HUES48 (cell line): ENCODE data around the gene TMPRSS11F.

ENCODE experiments used
- H3K27ac ChIP-seq: one replicate; pipeline ENCODE4 v1.7.0; 2013; ENCODE audit warnings: low read depth, low read length, inconsistent platforms
- H3K27me3 ChIP-seq: 2 replicates; pipeline ENCODE4 v1.6.1; 2013; ENCODE audit warnings: mild to moderate bottlenecking, low read length; ENCODE audit not compliant: control insufficient read depth, insufficient read depth
- H3K36me3 ChIP-seq: 2 replicates; pipeline ENCODE4 v1.6.1; 2013; ENCODE audit warnings: low read length; ENCODE audit not compliant: control insufficient read depth, insufficient read depth
- H3K4me1 ChIP-seq: 2 replicates; pipeline ENCODE4 v1.6.1; 2013; ENCODE audit warnings: mild to moderate bottlenecking, low read length; ENCODE audit not compliant: control insufficient read depth, insufficient read depth
- H3K4me3 ChIP-seq: 2 replicates; pipeline ENCODE4 v1.5.1; 2013; ENCODE audit warnings: mild to moderate bottlenecking, low read depth, low read length
- H3K9ac ChIP-seq: 2 replicates; pipeline ENCODE4 v1.6.1; 2013; ENCODE audit warnings: mild to moderate bottlenecking, low read depth, low read length, moderate library complexity
- H3K9me3 ChIP-seq: 2 replicates; pipeline ENCODE4 v1.6.1; 2013; ENCODE audit warnings: low read length; ENCODE audit not compliant: control insufficient read depth, insufficient read depth

TMPRSS11F gene

GRCh38 chr4:68148800-68149685 is 19.4 kb upstream of the TMPRSS11F start:
- Histone ChIP-seq H3K27ac (no peak overlapping the region), H3K9ac (no peak overlapping the region), H3K9me3 (peaks cover 5% of the 10 kb centered on the region; the same call in 1 of the 2 replicates), H3K27me3 (no peaks in the 10 kb centered on the region), H3K4me3 (no peak overlapping the region), H3K4me1 (no peaks in the 10 kb centered on the region; the same call in 1 of the 2 replicates), H3K36me3 (no peaks in the 10 kb centered on the region)

GRCh38 chr4:68147079-68147478 is 17.4 kb upstream of the TMPRSS11F start:
- Histone ChIP-seq H3K9me3 (peaks cover 5% of the 10 kb centered on the region; the same call in 1 of the 2 replicates), H3K27me3 (no peaks in the 10 kb centered on the region), H3K9ac (no peak overlapping the region), H3K4me1 (no peaks in the 10 kb centered on the region; the same call in 1 of the 2 replicates), H3K27ac (no peak overlapping the region), H3K36me3 (no peaks in the 10 kb centered on the region), H3K4me3 (no peak overlapping the region)

GRCh38 chr4:68145261-68145660 is 15.6 kb upstream of the TMPRSS11F start:
- Histone ChIP-seq H3K9ac (no peak overlapping the region), H3K36me3 (no peaks in the 10 kb centered on the region), H3K27ac (no peak overlapping the region), H3K4me3 (no peak overlapping the region), H3K27me3 (no peaks in the 10 kb centered on the region), H3K4me1 (no peaks in the 10 kb centered on the region), H3K9me3 (peaks cover 5% of the 10 kb centered on the region; the same call in 1 of the 2 replicates)

- no peaks in the 10 kb centered on the region for H3K9me3 ChIP-seq
- no peak overlapping the region for H3K27ac ChIP-seq
- H3K36me3 ChIP-seq = no peaks in the 10 kb centered on the region
- H3K9ac ChIP-seq = no peak overlapping the region
- no peaks in the 10 kb centered on the region for H3K27me3 ChIP-seq
- no peaks in the 10 kb centered on the region for H3K4me1 ChIP-seq
- no peak overlapping the region for H3K4me3 ChIP-seq
Measured at GRCh38 chr4:68141852-68142251, 12.2 kb upstream of the TMPRSS11F start.

- Histone ChIP-seq H3K4me3 (no peak overlapping the region), H3K9ac (no peak overlapping the region), H3K27me3 (no peaks in the 10 kb centered on the region), H3K27ac (no peak overlapping the region), H3K36me3 (no peaks in the 10 kb centered on the region), H3K9me3 (no peaks in the 10 kb centered on the region), H3K4me1 (peaks cover 5% of the 10 kb centered on the region; the same call in 1 of the 2 replicates)
Measured at GRCh38 chr4:68132342-68132741, 2.7 kb upstream of the TMPRSS11F start.

- Histone ChIP-seq H3K4me3 (no peak overlapping the region), H3K27ac (no peak overlapping the region), H3K27me3 (no peaks in the 10 kb centered on the region), H3K4me1 (peaks cover 24% of the 10 kb centered on the region), H3K36me3 (no peaks in the 10 kb centered on the region), H3K9ac (no peak overlapping the region), H3K9me3 (no peaks in the 10 kb centered on the region)
Measured at GRCh38 chr4:68124262-68124661, 5.4 kb downstream of the TMPRSS11F start.

GRCh38 chr4:68123525-68123924 is 6.1 kb downstream of the TMPRSS11F start:
- Histone ChIP-seq H3K36me3 (no peaks in the 10 kb centered on the region), H3K9ac (no peak overlapping the region), H3K4me3 (no peak overlapping the region), H3K4me1 (peaks cover 24% of the 10 kb centered on the region), H3K27me3 (no peaks in the 10 kb centered on the region), H3K9me3 (no peaks in the 10 kb centered on the region), H3K27ac (no peak overlapping the region)

- H3K27me3 ChIP-seq = no peaks in the 10 kb centered on the region
- peaks cover 24% of the 10 kb centered on the region for H3K4me1 ChIP-seq
- H3K27ac ChIP-seq = no peak overlapping the region
- no peaks in the 10 kb centered on the region for H3K36me3 ChIP-seq
- peaks cover 6% of the 10 kb centered on the region; the same call in 1 of the 2 replicates for H3K9me3 ChIP-seq
- no peak overlapping the region for H3K9ac ChIP-seq
- H3K4me3 ChIP-seq = no peak overlapping the region
Measured at GRCh38 chr4:68119921-68120320, 9.7 kb downstream of the TMPRSS11F start.

GRCh38 chr4:68110441-68110840 is 19.2 kb downstream of the TMPRSS11F start:
- Histone ChIP-seq H3K27ac (no peak overlapping the region), H3K27me3 (no peaks in the 10 kb centered on the region), H3K4me3 (no peak overlapping the region), H3K4me1 (no peaks in the 10 kb centered on the region), H3K9me3 (no peaks in the 10 kb centered on the region), H3K9ac (no peak overlapping the region), H3K36me3 (no peaks in the 10 kb centered on the region)

- H3K36me3 ChIP-seq = no peaks in the 10 kb centered on the region
- no peaks in the 10 kb centered on the region for H3K4me1 ChIP-seq
- H3K9me3 ChIP-seq = no peaks in the 10 kb centered on the region
Measured at GRCh38 chr4:68109868-68110267, 19.8 kb downstream of the TMPRSS11F start.

GRCh38 chr4:68082758-68083157 is 46.9 kb downstream of the TMPRSS11F start:
- H3K9me3 ChIP-seq = no peaks in the 10 kb centered on the region
- H3K9ac ChIP-seq = no peak overlapping the region
- peaks cover 11% of the 10 kb centered on the region for H3K4me1 ChIP-seq
- H3K27me3 ChIP-seq = no peaks in the 10 kb centered on the region
- no peak overlapping the region for H3K27ac ChIP-seq
- H3K4me3 ChIP-seq = no peak overlapping the region
- no peaks in the 10 kb centered on the region for H3K36me3 ChIP-seq

More at GRCh38 chr4:68109868-68110267, 19.8 kb downstream of the TMPRSS11F start:
- H3K27me3 ChIP-seq = no peaks in the 10 kb centered on the region
- H3K27ac ChIP-seq = no peak overlapping the region
- no peak overlapping the region for H3K9ac ChIP-seq
- no peak overlapping the region for H3K4me3 ChIP-seq
